ENCODE results near the gene MUC5B.
"Not testable (repeated sequence)": the region's sequence is repeated elsewhere in the genome, so short reads cannot be mapped to it uniquely, and the experiment has no call there.

MUC5B gene

GRCh38 chr11:1250411-1250810 is 27.5 kb downstream of the MUC5B start:
- not testable (repeated sequence) for DNase-seq (ENCODE audit: low spot score)

- no peak for DNase-seq (ENCODE audit: low spot score)
Measured at GRCh38 chr11:1251236-1251770, 28.4 kb downstream of the MUC5B start.

- no peak for DNase-seq (ENCODE audit: low spot score)
Measured at GRCh38 chr11:1252371-1253102, 29.7 kb downstream of the MUC5B start.

- no peak for DNase-seq (ENCODE audit: low spot score)
Measured at GRCh38 chr11:1253103-1253485, 30.2 kb downstream of the MUC5B start.

GRCh38 chr11:1254086-1254648 is 31.3 kb downstream of the MUC5B start:
- DNase-seq (ENCODE audit: low spot score) = no peak

- DNase-seq (ENCODE audit: low spot score) = no peak
Measured at GRCh38 chr11:1254733-1255132, 31.9 kb downstream of the MUC5B start.

- no peak for DNase-seq (ENCODE audit: low spot score)
Measured at GRCh38 chr11:1255151-1255550, 32.3 kb downstream of the MUC5B start.

- no peak for DNase-seq (ENCODE audit: low spot score)
Measured at GRCh38 chr11:1256257-1257045, 33.6 kb downstream of the MUC5B start.

GRCh38 chr11:1257366-1257765 is 34.5 kb downstream of the MUC5B start:
- no peak for DNase-seq (ENCODE audit: low spot score)

GRCh38 chr11:1257916-1258315 is 35.0 kb downstream of the MUC5B start:
- DNase-seq (ENCODE audit: low spot score) = no peak

GRCh38 chr11:1258401-1259075 is 35.7 kb downstream of the MUC5B start:
- DNase-seq (ENCODE audit: low spot score) = no peak

- DNase-seq (ENCODE audit: low spot score) = no peak
Measured at GRCh38 chr11:1259076-1259461, 36.2 kb downstream of the MUC5B start.

- no peak for DNase-seq (ENCODE audit: low spot score)
Measured at GRCh38 chr11:1259561-1259960, 36.7 kb downstream of the MUC5B start.

- DNase-seq (ENCODE audit: low spot score) = peak; percentile 50
Measured at GRCh38 chr11:1260023-1260501, 37.2 kb downstream of the MUC5B start.

GRCh38 chr11:1260620-1261019 is 37.8 kb downstream of the MUC5B start:
- no peak for DNase-seq (ENCODE audit: low spot score)

GRCh38 chr11:1261241-1262071 is 38.6 kb downstream of the MUC5B start:
- DNase-seq (ENCODE audit: low spot score) = no peak

GRCh38 chr11:1262172-1263006 is 39.5 kb downstream of the MUC5B start:
- DNase-seq (ENCODE audit: low spot score) = no peak

- DNase-seq (ENCODE audit: low spot score) = no peak
Measured at GRCh38 chr11:1263010-1263409, 40.1 kb downstream of the MUC5B start.

- DNase-seq (ENCODE audit: low spot score) = peak; percentile 53
Measured at GRCh38 chr11:1264444-1264843, 41.6 kb downstream of the MUC5B start.

- DNase-seq (ENCODE audit: low spot score) = not testable (repeated sequence)
Measured at GRCh38 chr11:1265480-1265879, 42.6 kb downstream of the MUC5B start.

All from HuH-7 (cell line).